ENCODE measurements around the gene KRTCAP3. TPM values are rescaled to one million over a fixed set of nuclear protein-coding genes. Genes with fewer than 3 reads are reported as not detected.
A peak's percentile ranks its signal among the peaks of the same experiment; 100 is the strongest.

Gene KRTCAP3
- total RNA-seq, 6 experiments from 2014 or later: 0.34 to 1.3 (median 0.65) TPM

DNA sequence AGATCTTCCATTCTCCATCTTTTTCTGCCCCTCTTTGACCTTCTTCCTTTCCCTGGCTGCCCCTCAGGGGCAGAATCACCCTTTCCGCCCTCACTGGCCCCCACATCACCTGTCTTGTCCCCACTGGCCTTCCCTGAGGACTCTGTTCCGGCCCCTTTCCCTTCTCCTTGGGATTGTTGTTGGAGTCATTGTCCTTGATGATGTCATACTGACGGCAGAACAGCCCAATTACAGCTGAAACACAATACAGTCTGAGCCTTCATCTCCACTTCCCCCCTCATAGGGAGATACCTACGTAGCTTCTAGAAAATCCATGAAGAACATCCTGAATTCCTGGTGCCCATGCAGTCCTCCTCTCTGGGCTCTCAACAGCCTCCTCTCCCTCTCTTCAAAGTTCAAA lies 50.4 kb downstream of the KRTCAP3 start:
- H3K9me3 Mint-ChIP-seq: no peaks in the 10 kb centered on the region
- H3K4me1 Mint-ChIP-seq (ENCODE audit: low read depth): peaks cover 38% of the 10 kb centered on the region
- DNase-seq: no peak
- H3K36me3 Mint-ChIP-seq (ENCODE audit: low read depth): no peaks in the 10 kb centered on the region
- H3K27me3 Mint-ChIP-seq (ENCODE audit: insufficient read depth): peaks cover 21% of the 10 kb centered on the region
- TF ChIP-seq CTCF (IDR thresholded peaks at IDR 0.05): no peak
- no peak overlapping the region for H3K4me3 Mint-ChIP-seq
- H3K27ac Mint-ChIP-seq: no peak overlapping the region

GRCh38 chr2:27493948-27494283 lies 51.7 kb downstream of the KRTCAP3 start:
- Mint-ChIP-seq H3K4me1 (ENCODE audit: low read depth) (peaks cover 34% of the 10 kb centered on the region), H3K9me3 (no peaks in the 10 kb centered on the region), H3K27ac (no peak overlapping the region), H3K4me3 (peak overlapping the region; percentile 76), H3K27me3 (ENCODE audit: insufficient read depth) (peaks cover 25% of the 10 kb centered on the region), H3K36me3 (ENCODE audit: low read depth) (no peaks in the 10 kb centered on the region)
- TF ChIP-seq CTCF (IDR thresholded peaks at IDR 0.05): no peak
- no peak for DNase-seq

Other genes starting within 250 kb of the KRTCAP3 start
- 100 to 1,000 TPM in 5 of 6 experiments, 10 to 100 TPM in 1; 98.8 to 123 (median 116) TPM for gene ATRAID, start 230.3 kb upstream of the KRTCAP3 start, total RNA-seq (2021; fragmentation: NEBNext Ultra II Directional; extraction: Animal tissue kit (Norgen Biotek cat#: 25700))
- gene SLC5A6, start 230.1 kb upstream of the KRTCAP3 start, total RNA-seq (2021; fragmentation: NEBNext Ultra II Directional; extraction: Animal tissue kit (Norgen Biotek cat#: 25700)): 10 to 100 TPM; 23.6 to 32.6 (median 25.5) TPM
- gene CAD, start 225.0 kb upstream of the KRTCAP3 start, total RNA-seq (2021; fragmentation: NEBNext Ultra II Directional; extraction: Animal tissue kit (Norgen Biotek cat#: 25700)): 10 to 100 TPM; 38.3 to 46.9 (median 42.8) TPM
- gene SLC30A3, start 179.3 kb upstream of the KRTCAP3 start, total RNA-seq (2021; fragmentation: NEBNext Ultra II Directional; extraction: Animal tissue kit (Norgen Biotek cat#: 25700)): not detected
- not detected for gene DNAJC5G, start 166.9 kb upstream of the KRTCAP3 start, total RNA-seq (2021; fragmentation: NEBNext Ultra II Directional; extraction: Animal tissue kit (Norgen Biotek cat#: 25700))
- not detected for gene TRIM54, start 160.0 kb upstream of the KRTCAP3 start, total RNA-seq (2021; fragmentation: NEBNext Ultra II Directional; extraction: Animal tissue kit (Norgen Biotek cat#: 25700))
- gene UCN, start 133.9 kb upstream of the KRTCAP3 start, total RNA-seq (2021; fragmentation: NEBNext Ultra II Directional; extraction: Animal tissue kit (Norgen Biotek cat#: 25700)): under 1 TPM; 0.46 to 0.88 (median 0.73) TPM
- 10 to 100 TPM; 72.5 to 89.8 (median 83.5) TPM for gene MPV17, start 119.3 kb upstream of the KRTCAP3 start, total RNA-seq (2021; fragmentation: NEBNext Ultra II Directional; extraction: Animal tissue kit (Norgen Biotek cat#: 25700))
- gene GTF3C2, start 85.6 kb upstream of the KRTCAP3 start, total RNA-seq (2021; fragmentation: NEBNext Ultra II Directional; extraction: Animal tissue kit (Norgen Biotek cat#: 25700)): 10 to 100 TPM; 42.9 to 53.0 (median 48.4) TPM
- 10 to 100 TPM; 44.5 to 48.4 (median 45.8) TPM for gene EIF2B4, start 72.0 kb upstream of the KRTCAP3 start, total RNA-seq (2021; fragmentation: NEBNext Ultra II Directional; extraction: Animal tissue kit (Norgen Biotek cat#: 25700))
- gene SNX17, start 71.8 kb upstream of the KRTCAP3 start, total RNA-seq (2021; fragmentation: NEBNext Ultra II Directional; extraction: Animal tissue kit (Norgen Biotek cat#: 25700)): 100 to 1,000 TPM; 140 to 160 (median 150) TPM
- 10 to 100 TPM; 11.9 to 15.3 (median 12.8) TPM for gene ZNF513, start 61.6 kb upstream of the KRTCAP3 start, total RNA-seq (2021; fragmentation: NEBNext Ultra II Directional; extraction: Animal tissue kit (Norgen Biotek cat#: 25700))
- gene PPM1G, start 32.8 kb upstream of the KRTCAP3 start, total RNA-seq (2021; fragmentation: NEBNext Ultra II Directional; extraction: Animal tissue kit (Norgen Biotek cat#: 25700)): 10 to 100 TPM; 74.6 to 96.8 (median 87.8) TPM
- gene NRBP1, start 13.8 kb upstream of the KRTCAP3 start, total RNA-seq (2021; fragmentation: NEBNext Ultra II Directional; extraction: Animal tissue kit (Norgen Biotek cat#: 25700)): 100 to 1,000 TPM; 101 to 110 (median 108) TPM
- 10 to 100 TPM in 5 of 6 experiments, 1 to 10 TPM in 1; 9.8 to 15.2 (median 13.2) TPM for gene IFT172, start 47.4 kb downstream of the KRTCAP3 start, total RNA-seq (2021; fragmentation: NEBNext Ultra II Directional; extraction: Animal tissue kit (Norgen Biotek cat#: 25700))
- 1 to 10 TPM; 3.1 to 6.9 (median 5.4) TPM for gene FNDC4, start 52.8 kb downstream of the KRTCAP3 start, total RNA-seq (2021; fragmentation: NEBNext Ultra II Directional; extraction: Animal tissue kit (Norgen Biotek cat#: 25700))
- not detected for gene GCKR, start 54.5 kb downstream of the KRTCAP3 start, total RNA-seq (2021; fragmentation: NEBNext Ultra II Directional; extraction: Animal tissue kit (Norgen Biotek cat#: 25700))
- gene ZNF512, start 140.7 kb downstream of the KRTCAP3 start, total RNA-seq (2021; fragmentation: NEBNext Ultra II Directional; extraction: Animal tissue kit (Norgen Biotek cat#: 25700)): 10 to 100 TPM; 20.1 to 28.3 (median 26.7) TPM
- 1 to 10 TPM in 2 of 6 experiments, under 1 TPM in 4; 0.52 to 1.2 (median 0.97) TPM for gene CCDC121, start 186.6 kb downstream of the KRTCAP3 start, total RNA-seq (2021; fragmentation: NEBNext Ultra II Directional; extraction: Animal tissue kit (Norgen Biotek cat#: 25700))
- 10 to 100 TPM; 33.2 to 44.2 (median 39.8) TPM for gene GPN1, start 186.7 kb downstream of the KRTCAP3 start, total RNA-seq (2021; fragmentation: NEBNext Ultra II Directional; extraction: Animal tissue kit (Norgen Biotek cat#: 25700))
- gene SUPT7L, start 221.2 kb downstream of the KRTCAP3 start, total RNA-seq (2021; fragmentation: NEBNext Ultra II Directional; extraction: Animal tissue kit (Norgen Biotek cat#: 25700)): 10 to 100 TPM; 22.7 to 26.4 (median 24.2) TPM
- gene SLC4A1AP, start 221.5 kb downstream of the KRTCAP3 start, total RNA-seq (2021; fragmentation: NEBNext Ultra II Directional; extraction: Animal tissue kit (Norgen Biotek cat#: 25700)): 10 to 100 TPM; 23.0 to 27.1 (median 24.5) TPM

Measured in HFFc6 (cell line).